HEK293 (cell line): ENCODE data around the gene CGB2.
A peak's percentile ranks its signal among the peaks of the same experiment; 100 is the strongest.

ENCODE experiments used
- GFI1B ChIP-seq: fragments of 450-650 bp; formaldehyde crosslinking; IDR thresholded peaks from 2 replicates; pipeline ENCODE4 v1.5.1; 2016; ENCODE audit warnings: missing biosample characterization, missing genetic modification characterization
- GLI4 ChIP-seq: fragments of 450-650 bp; formaldehyde crosslinking; IDR thresholded peaks from 2 replicates; pipeline ENCODE4 v1.5.1; 2016; ENCODE audit warnings: missing biosample characterization, missing genetic modification characterization
- GLIS2 ChIP-seq: fragments of 450-650 bp; formaldehyde crosslinking; IDR thresholded peaks from 2 replicates; pipeline ENCODE4 v1.5.1; 2016; ENCODE audit warnings: missing biosample characterization, missing genetic modification characterization
- KLF9 ChIP-seq: fragments of 450-650 bp; formaldehyde crosslinking; IDR thresholded peaks from 2 replicates; pipeline ENCODE4 v1.5.1; 2016; ENCODE audit warnings: missing biosample characterization, missing genetic modification characterization, low read depth
- PATZ1 ChIP-seq: fragments of 450-650 bp; formaldehyde crosslinking; IDR thresholded peaks from 2 replicates; pipeline ENCODE4 v1.5.1; 2016; ENCODE audit warnings: missing biosample characterization, missing genetic modification characterization
- ZBTB11 ChIP-seq: fragments of 450-650 bp; formaldehyde crosslinking; conservative IDR thresholded peaks from 2 replicates; pipeline ENCODE4 v1.5.1; 2016; ENCODE audit warnings: low read depth, missing biosample characterization, missing genetic modification characterization
- ZBTB17 ChIP-seq: fragments of 450-650 bp; formaldehyde crosslinking; IDR thresholded peaks from 2 replicates; pipeline ENCODE4 v1.5.1; 2016; ENCODE audit warnings: missing biosample characterization, missing genetic modification characterization
- ZBTB20 ChIP-seq: fragments of 450-650 bp; formaldehyde crosslinking; IDR thresholded peaks from 2 replicates; pipeline ENCODE4 v1.5.1; 2016; ENCODE audit warnings: missing biosample characterization, missing genetic modification characterization
- ZBTB8A ChIP-seq: fragments of 450-650 bp; formaldehyde crosslinking; IDR thresholded peaks from 2 replicates; pipeline ENCODE4 v1.5.1; 2016; ENCODE audit warnings: missing biosample characterization, missing genetic modification characterization
- ZEB2 ChIP-seq: fragments of 450-650 bp; formaldehyde crosslinking; IDR thresholded peaks from 2 replicates; pipeline ENCODE4 v1.5.1; 2016; ENCODE audit warnings: missing biosample characterization, missing genetic modification characterization
- ZFHX2 ChIP-seq: fragments of 450-650 bp; formaldehyde crosslinking; conservative IDR thresholded peaks from 2 replicates; pipeline ENCODE4 v1.5.1; 2016; ENCODE audit warnings: missing biosample characterization, missing genetic modification characterization
- ZFP37 ChIP-seq: fragments of 450-650 bp; formaldehyde crosslinking; IDR thresholded peaks from 2 replicates; pipeline ENCODE4 v1.5.1; 2016; ENCODE audit warnings: missing biosample characterization, missing genetic modification characterization
- ZIC2 ChIP-seq: fragments of 450-650 bp; formaldehyde crosslinking; IDR thresholded peaks from 2 replicates; pipeline ENCODE4 v1.5.1; 2016; ENCODE audit warnings: missing biosample characterization, missing genetic modification characterization
- ZNF18 ChIP-seq: fragments of 450-650 bp; formaldehyde crosslinking; IDR thresholded peaks from 2 replicates; pipeline ENCODE4 v1.5.1; 2016; ENCODE audit warnings: missing biosample characterization, missing genetic modification characterization
- ZNF184 ChIP-seq: fragments of 450-650 bp; IDR thresholded peaks from 2 replicates; pipeline ENCODE4 v1.5.1; 2018; ENCODE audit warnings: missing biosample characterization, mild to moderate bottlenecking, missing genetic modification characterization
- ZNF19 ChIP-seq: fragments of 450-650 bp; formaldehyde crosslinking; IDR thresholded peaks from 2 replicates; pipeline ENCODE4; 2016; ENCODE audit warnings: missing biosample characterization, missing genetic modification characterization, low read depth
- ZNF211 ChIP-seq: fragments of 450-650 bp; formaldehyde crosslinking; IDR thresholded peaks from 2 replicates; pipeline ENCODE4 v1.5.1; 2016; ENCODE audit warnings: low read depth, missing biosample characterization, missing genetic modification characterization
- ZNF24 ChIP-seq: fragments of 450-650 bp; formaldehyde crosslinking; IDR thresholded peaks from 2 replicates; pipeline ENCODE4 v1.5.1; 2016; ENCODE audit warnings: missing biosample characterization, missing genetic modification characterization
- ZNF354C ChIP-seq: fragments of 450-650 bp; formaldehyde crosslinking; IDR thresholded peaks from 2 replicates; pipeline ENCODE4 v1.5.1; 2016; ENCODE audit warnings: missing biosample characterization, missing genetic modification characterization, low read depth, borderline replicate concordance
- ZNF394 ChIP-seq: fragments of 450-650 bp; formaldehyde crosslinking; IDR thresholded peaks from 2 replicates; pipeline ENCODE4 v1.5.1; 2016; ENCODE audit warnings: missing biosample characterization, missing genetic modification characterization, mild to moderate bottlenecking, moderate library complexity, borderline replicate concordance
- ZNF398 ChIP-seq: fragments of 450-650 bp; formaldehyde crosslinking; IDR thresholded peaks from 2 replicates; pipeline ENCODE4 v1.5.1; 2017; ENCODE audit warnings: missing biosample characterization, missing genetic modification characterization
- ZNF529 ChIP-seq: fragments of 450-650 bp; formaldehyde crosslinking; IDR thresholded peaks from 2 replicates; pipeline ENCODE4 v1.5.1; 2017; ENCODE audit warnings: missing genetic modification characterization, missing biosample characterization; ENCODE audit not compliant: insufficient replicate concordance
- ZNF530 ChIP-seq: fragments of 450-650 bp; formaldehyde crosslinking; IDR thresholded peaks from 2 replicates; pipeline ENCODE4 v1.5.1; 2016; ENCODE audit warnings: low read depth, missing biosample characterization, missing genetic modification characterization
- ZNF548 ChIP-seq: fragments of 450-650 bp; formaldehyde crosslinking; IDR thresholded peaks from 2 replicates; pipeline ENCODE4 v1.5.1; 2016; ENCODE audit warnings: missing biosample characterization, missing genetic modification characterization
- ZNF561 ChIP-seq: fragments of 450-650 bp; IDR thresholded peaks from 2 replicates; pipeline ENCODE4 v1.5.1; 2018; ENCODE audit warnings: missing biosample characterization, missing genetic modification characterization, borderline replicate concordance
- ZNF571 ChIP-seq: fragments of 450-650 bp; formaldehyde crosslinking; IDR thresholded peaks from 2 replicates; pipeline ENCODE4 v1.5.0; 2017; ENCODE audit warnings: missing biosample characterization, missing genetic modification characterization
- ZNF600 ChIP-seq: fragments of 450-650 bp; formaldehyde crosslinking; IDR thresholded peaks from 2 replicates; pipeline ENCODE4 v1.5.1; 2016; ENCODE audit warnings: missing biosample characterization, missing genetic modification characterization
- ZNF707 ChIP-seq: fragments of 450-650 bp; formaldehyde crosslinking; IDR thresholded peaks from 2 replicates; pipeline ENCODE4 v1.5.1; 2016; ENCODE audit warnings: missing biosample characterization, missing genetic modification characterization
- ZNF747 ChIP-seq: fragments of 450-650 bp; formaldehyde crosslinking; IDR thresholded peaks from 2 replicates; pipeline ENCODE4 v1.5.1; 2016; ENCODE audit warnings: missing biosample characterization, missing genetic modification characterization
- ZNF776 ChIP-seq: fragments of 450-650 bp; formaldehyde crosslinking; IDR thresholded peaks from 2 replicates; pipeline ENCODE4 v1.5.0; 2017; ENCODE audit warnings: missing biosample characterization, missing genetic modification characterization, borderline replicate concordance
- ZSCAN23 ChIP-seq: fragments of 450-650 bp; formaldehyde crosslinking; IDR thresholded peaks from 2 replicates; pipeline ENCODE4 v1.5.1; 2016; ENCODE audit warnings: missing biosample characterization, missing genetic modification characterization
- ZSCAN30 ChIP-seq: fragments of 450-650 bp; IDR thresholded peaks from 2 replicates; pipeline ENCODE4 v1.5.1; 2018; ENCODE audit warnings: missing biosample characterization, mild to moderate bottlenecking, missing genetic modification characterization, moderate library complexity

CGB2 gene

GRCh38 chr19:49056101-49056901, 24.6 kb downstream of the CGB2 start (continued):
- TF ChIP-seq ZNF394 (tag by site-specific recombination) (no peak), ZNF211 (no peak), ZNF600 (tag by site-specific recombination) (0 out of 2 replicates have a peak, but pooled peaks have one; percentile 25), ZNF776 (tag by site-specific recombination) (no peak), KLF9 (peak; percentile 99), PATZ1 (peak; percentile 92), ZNF561 (tag by site-specific recombination) (peak; percentile 22; the same call in 1 of the 2 replicates), ZBTB8A (no peak), ZFP37 (tag by site-specific recombination) (no peak), ZEB2 (peak; percentile 36; the same call in 1 of the 2 replicates), ZSCAN23 (tag by site-specific recombination) (no peak), ZNF398 (no peak), ZBTB17 (tag by site-specific recombination) (peak; percentile 51), ZNF571 (tag by site-specific recombination) (no peak), GLI4 (tag by site-specific recombination) (no peak), ZNF184 (tag by site-specific recombination) (no peak), ZNF529 (tag by site-specific recombination) (no peak), ZNF530 (tag by site-specific recombination) (no peak), ZNF548 (tag by site-specific recombination) (no peak), GFI1B (no peak), ZNF354C (no peak), ZNF707 (tag by site-specific recombination) (no peak), ZSCAN30 (tag by site-specific recombination) (no peak), ZIC2 (tag by site-specific recombination) (peak; percentile 75), ZBTB11 (tag by site-specific recombination) (peak; percentile 32; the same call in 1 of the 2 replicates), ZNF24 (tag by site-specific recombination) (no peak), ZFHX2 (tag by site-specific recombination) (peak; percentile 88), ZNF19 (tag by site-specific recombination) (no peak), ZNF18 (tag by site-specific recombination) (no peak), ZBTB20 (tag by site-specific recombination) (0 out of 2 replicates have a peak, but pooled peaks have one; percentile 43), GLIS2 (peak; percentile 96), ZNF747 (tag by site-specific recombination) (no peak)
